Hematopoietic multipotent progenitor cell treated with erythropoietin and hydrocortisone succinate and interleukin-3 and kit ligand, for 4 days (in vitro differentiated cells): ENCODE data around the gene PLCH1.

Experiments used
- DNase-seq: peaks from one replicate; pipeline ENCODE4 v3.0.0-alpha.2; 2015

Gene PLCH1

GRCh38 chr3:155369244-155369643 is 375.6 kb downstream of the PLCH1 start:
- DNase-seq: no peak

GRCh38 chr3:155368786-155369185 is 376.1 kb downstream of the PLCH1 start:
- no peak for DNase-seq

GRCh38 chr3:155367506-155367905 is 377.4 kb downstream of the PLCH1 start:
- no peak for DNase-seq

- no peak for DNase-seq
Observed at GRCh38 chr3:155365178-155365783, 379.6 kb downstream of the PLCH1 start.

- no peak for DNase-seq
Observed at GRCh38 chr3:155364492-155364891, 380.4 kb downstream of the PLCH1 start.

- DNase-seq: no peak
Observed at GRCh38 chr3:155363690-155364070, 381.2 kb downstream of the PLCH1 start.

GRCh38 chr3:155362808-155363689 is 381.8 kb downstream of the PLCH1 start:
- DNase-seq: no peak

GRCh38 chr3:155360281-155360680 is 384.6 kb downstream of the PLCH1 start:
- no peak for DNase-seq

GRCh38 chr3:155356594-155357370 is 388.1 kb downstream of the PLCH1 start:
- peak; percentile 42 for DNase-seq

- DNase-seq: no peak
Observed at GRCh38 chr3:155354658-155355057, 390.2 kb downstream of the PLCH1 start.

- DNase-seq: peak; percentile 82
Observed at GRCh38 chr3:155352900-155353490, 391.9 kb downstream of the PLCH1 start.

GRCh38 chr3:155350571-155350970 is 394.3 kb downstream of the PLCH1 start:
- DNase-seq: no peak

GRCh38 chr3:155347901-155348300 is 397.0 kb downstream of the PLCH1 start:
- no peak for DNase-seq

- no peak for DNase-seq
Observed at GRCh38 chr3:155342344-155342743, 402.5 kb downstream of the PLCH1 start.

GRCh38 chr3:155339052-155339451 is 405.8 kb downstream of the PLCH1 start:
- DNase-seq: peak; percentile 25

GRCh38 chr3:155335724-155336354 is 409.0 kb downstream of the PLCH1 start:
- no peak for DNase-seq

- peak; percentile 98 for DNase-seq
Observed at GRCh38 chr3:155334914-155335723, 409.8 kb downstream of the PLCH1 start.

- no peak for DNase-seq
Observed at GRCh38 chr3:155334215-155334913, 410.5 kb downstream of the PLCH1 start.

GRCh38 chr3:155332716-155333115 is 412.2 kb downstream of the PLCH1 start:
- DNase-seq: no peak

GRCh38 chr3:155331078-155331477 is 413.8 kb downstream of the PLCH1 start:
- no peak for DNase-seq

- DNase-seq: peak; percentile 35
Observed at GRCh38 chr3:155330370-155330769, 414.5 kb downstream of the PLCH1 start.
